Right lung (tissue), 5 donors: ENCODE measurements around the gene AFTPH. TPM values are rescaled to one million over a fixed set of nuclear protein-coding genes. Genes with fewer than 3 reads are reported as not detected.
A peak's percentile ranks its signal among the peaks of the same experiment; 100 is the strongest.

Source experiments
- DNase-seq, 2 donors: peaks; one replicate each; pipeline ENCODE4 v3.0.0-alpha.2; 2013
- polyA plus RNA-seq, 5 donors: library from polyadenylated mRNA; unstranded; fragments of 120-200 nt; gene quantifications; one replicate each; pipeline versions ENCODE4 v1.2.1 to v1.2.3, GENCODE V29; 2013; ENCODE audit warnings: inconsistent platforms in 1 of 5, low replicate concordance in 1 of 5; ENCODE audit not compliant: insufficient read length in 5 of 5, insufficient read depth in 1 of 5

AFTPH gene
- polyA plus RNA-seq, 5 donors: 47.3 to 63.5 (median 56.0) TPM

DNA sequence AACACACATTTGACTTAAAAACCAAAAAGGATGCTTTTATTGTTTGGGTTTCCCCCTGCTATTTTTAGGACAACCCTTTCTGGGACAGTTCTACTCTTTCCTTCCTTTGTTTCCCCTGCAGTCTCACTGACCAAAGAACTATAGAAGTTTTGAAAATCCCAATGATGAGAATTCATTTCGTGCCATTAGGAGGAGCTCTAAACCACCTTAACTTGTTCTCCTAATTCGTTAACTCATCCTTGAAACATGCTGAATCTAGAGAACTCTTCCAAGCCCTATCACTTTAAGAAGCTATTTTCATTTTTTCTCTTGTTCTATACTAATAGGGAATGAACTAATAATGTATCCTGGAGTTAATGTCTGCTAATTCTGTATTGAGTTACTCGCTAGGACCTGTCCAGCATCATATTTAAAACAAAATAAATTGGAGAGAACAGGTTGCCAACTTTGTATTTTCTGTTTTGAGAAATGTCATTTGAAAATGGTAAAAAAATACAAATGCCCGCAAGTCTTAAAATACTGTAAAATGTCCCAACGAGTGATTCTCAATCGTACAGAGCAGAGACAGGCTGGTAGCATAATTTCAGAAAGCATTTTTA, 62.9 kb downstream of the AFTPH start:
- no peak for DNase-seq

DNA sequence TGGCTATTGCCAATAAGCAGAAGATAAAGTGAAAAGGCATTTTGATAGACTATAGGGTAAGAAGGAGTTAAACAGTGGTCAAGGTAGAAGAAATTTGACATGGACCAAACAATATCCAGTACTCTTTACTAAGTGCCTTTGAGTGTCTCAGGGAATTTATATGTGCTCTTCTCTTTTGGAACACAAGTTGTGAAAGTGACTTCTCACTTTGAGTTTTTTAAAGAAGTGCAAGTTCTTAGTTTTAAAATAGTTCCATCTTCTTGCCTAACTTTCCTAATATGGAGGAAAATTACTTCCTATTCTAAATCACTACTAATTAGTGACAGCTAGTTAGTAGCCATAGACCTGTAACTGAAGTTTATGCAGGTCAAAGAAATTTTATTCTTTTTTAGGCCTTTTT, 63.4 kb downstream of the AFTPH start:
- no peak for DNase-seq

DNA sequence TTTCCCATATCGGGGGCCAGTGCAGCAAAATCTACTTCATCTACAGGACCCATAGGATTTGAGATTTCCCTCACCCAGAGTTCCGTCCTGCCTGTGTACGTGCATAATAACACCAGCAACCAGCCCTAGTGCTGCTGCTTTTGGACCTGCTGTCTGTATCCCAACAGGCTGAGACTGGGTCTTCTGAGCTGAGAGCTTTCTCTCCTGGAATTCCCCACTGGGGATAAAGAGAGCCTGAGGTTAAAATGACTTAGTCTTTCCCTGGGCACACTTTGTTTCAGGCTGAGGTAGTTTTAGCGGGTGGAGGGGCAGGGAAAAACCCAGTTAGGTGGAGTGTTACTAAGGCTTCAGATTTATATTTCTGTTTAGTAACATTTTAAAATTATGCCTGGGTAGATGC, 67.1 kb downstream of the AFTPH start:
- DNase-seq: no peak

DNA sequence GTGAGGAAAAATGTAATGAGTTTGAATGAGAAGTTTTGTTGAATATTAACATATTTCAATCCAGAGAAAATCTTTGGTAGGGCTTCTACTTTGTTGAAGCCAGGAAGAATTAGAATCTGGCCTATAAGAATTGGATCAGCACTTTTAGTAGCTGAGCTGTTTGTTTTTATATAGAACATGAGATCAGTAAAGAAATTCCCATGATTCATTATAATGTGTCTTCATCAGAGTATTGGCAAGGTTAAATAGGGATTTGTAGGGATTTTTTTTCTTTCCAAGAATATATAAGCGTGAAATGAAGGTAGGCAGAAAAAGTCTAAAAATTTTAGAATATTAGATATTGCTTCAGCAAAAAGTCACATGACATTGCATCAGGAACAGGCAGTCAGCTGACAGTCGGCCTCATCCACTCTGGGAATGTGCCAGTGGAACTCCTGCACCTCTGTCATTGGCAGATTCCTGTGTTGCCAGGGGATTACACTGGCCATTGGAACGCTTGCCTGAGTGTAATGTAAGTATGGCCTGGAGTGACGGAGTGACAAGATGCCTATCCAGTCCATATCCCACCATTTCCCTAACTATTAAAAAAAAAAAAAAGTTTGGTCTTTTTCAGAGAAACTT, 69.0 kb downstream of the AFTPH start:
- DNase-seq: no peak

DNA sequence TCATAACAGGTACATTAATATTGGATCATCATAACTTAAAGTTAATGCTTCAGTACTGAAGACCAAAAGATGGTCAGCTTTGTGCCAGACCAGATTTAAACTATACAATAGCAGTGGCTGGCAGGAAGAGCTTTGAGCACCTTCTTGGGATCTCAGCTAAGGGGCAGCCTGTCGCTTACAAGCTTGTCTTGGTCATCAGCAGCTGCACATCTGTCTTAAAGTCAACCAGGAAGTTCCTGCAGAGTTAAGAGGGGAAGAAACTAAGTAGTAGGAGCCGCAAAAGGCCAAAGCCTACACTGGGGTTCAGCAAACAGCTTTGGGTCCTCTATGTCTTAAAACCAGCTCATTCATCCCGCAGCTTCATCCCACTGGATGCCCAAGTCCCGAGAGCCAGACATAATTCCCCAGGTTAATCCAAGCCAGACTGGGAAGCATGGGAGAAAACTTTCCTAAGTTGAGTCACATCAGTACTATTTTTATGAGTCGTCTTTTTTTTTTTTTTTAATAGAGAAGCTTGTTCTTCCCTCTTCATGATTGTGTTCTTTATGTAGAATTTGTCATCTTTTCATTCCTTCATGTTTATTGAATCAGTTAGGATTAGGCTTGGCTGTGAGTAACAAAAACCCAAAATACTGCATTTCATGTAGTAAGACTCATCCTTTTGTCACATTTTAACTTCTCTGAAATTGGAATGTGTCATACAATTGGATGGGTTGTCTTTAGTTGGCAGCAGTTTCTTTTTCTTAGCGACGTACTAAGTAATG, 70.3 kb downstream of the AFTPH start:
- no peak for DNase-seq

DNA sequence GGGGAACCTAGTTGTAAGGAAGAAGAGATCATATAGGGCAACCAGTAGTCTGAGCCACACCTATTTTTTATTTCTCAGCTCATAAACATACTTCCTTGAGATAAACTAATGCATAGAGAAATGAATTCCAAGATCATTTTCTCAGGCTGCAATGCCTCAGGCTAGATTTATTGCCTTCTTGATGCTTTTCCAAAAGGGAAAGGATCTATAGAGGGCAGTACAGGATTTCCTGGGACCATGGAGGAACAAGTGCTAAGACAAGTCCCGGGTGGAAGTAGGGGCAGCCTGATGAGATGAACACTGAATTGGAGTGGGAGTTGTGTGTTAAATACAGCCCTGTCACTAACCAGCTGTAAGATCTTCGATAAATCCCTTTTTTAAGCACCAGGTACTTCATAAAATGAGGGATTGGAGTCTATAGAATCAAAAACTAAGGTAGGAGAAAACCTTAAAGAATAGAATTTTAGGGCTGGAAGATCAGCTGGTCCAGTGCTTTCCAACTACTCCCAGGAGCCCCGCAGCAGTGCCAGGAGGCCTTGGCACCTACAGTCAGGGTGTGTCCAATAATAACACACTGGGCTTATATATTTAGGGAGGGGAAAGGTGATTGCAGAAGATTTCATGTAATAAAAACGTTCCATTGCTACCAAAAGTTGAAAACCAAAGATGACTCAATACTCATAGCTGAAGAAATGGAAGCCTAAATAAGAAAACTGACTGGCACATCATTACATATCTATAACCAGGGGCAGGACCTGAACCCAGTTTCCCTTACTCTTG, 71.5 kb downstream of the AFTPH start:
- DNase-seq: no peak

DNA sequence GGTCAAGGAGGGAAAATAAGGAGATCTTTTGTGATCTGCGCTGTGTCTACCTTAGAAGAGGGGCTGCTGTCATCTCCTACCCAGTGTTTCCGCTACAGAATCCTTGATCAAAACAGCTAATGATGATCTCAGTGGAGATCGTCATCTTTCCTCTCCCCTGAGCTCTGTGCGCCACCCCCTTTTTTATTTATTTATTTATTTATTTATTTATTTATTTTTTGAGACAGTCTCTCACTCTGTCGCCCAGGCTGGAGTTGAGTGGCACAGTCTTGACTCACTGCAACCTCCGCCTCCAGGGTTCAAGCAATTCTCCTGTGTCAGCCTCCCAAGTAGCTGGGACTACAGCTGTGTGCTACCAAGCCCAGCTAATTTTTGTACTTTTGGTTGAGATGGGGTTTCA, 74.1 kb downstream of the AFTPH start:
- DNase-seq: no peak

DNA sequence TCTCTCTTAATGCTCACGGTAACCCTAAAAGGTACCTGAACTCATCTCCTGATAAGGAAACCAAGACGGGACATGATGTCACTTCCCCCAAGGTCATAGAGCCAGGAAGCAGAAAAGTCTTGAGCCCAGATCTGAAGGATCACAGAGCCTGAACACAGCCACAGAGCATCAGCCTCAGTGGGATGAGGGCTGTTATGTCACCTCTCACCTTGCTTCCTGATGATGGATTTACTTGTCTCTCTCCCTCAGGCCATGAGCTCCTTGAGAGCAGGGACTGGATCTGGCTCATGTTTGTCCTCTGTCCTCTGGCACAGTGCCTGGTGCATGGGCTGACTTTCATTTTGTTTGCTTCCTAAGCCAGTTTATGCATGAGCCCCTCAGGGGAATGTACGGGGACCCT, 75.3 kb downstream of the AFTPH start:
- no peak for DNase-seq

DNA sequence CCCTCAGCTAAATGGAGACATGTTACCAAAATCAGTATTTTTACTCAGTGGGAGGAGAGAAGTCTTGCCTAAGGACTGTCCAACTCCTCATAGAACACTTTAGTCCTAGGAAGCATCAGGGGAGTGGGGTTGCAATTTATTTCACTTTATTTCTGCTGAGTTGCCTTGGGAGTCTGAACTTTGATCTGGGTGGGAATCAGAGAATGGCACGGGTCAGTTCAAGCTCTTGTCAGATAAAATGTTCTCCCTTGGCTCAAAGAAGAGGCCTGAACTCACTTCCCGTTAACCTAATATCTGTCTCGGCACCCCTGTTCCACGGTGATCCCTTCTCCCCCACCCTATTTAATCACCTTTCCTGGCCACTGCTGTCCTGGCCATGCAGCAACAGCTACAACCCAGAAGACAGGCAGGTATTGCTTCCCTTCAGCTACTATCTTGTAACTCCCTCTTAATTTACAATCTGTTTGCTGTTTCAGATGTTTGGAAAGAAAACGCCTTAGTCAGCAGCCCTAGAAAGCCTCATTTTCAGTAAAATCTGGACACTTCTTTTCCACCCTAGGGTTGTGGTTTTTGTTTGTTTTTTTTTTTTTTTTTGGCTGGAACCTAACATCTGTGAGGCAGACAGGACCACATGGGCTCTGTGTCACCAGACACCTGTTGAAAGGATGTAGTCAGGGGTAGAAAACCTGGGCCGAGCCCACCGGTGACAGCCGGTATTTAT, 77.1 kb downstream of the AFTPH start:
- no peak for DNase-seq

DNA sequence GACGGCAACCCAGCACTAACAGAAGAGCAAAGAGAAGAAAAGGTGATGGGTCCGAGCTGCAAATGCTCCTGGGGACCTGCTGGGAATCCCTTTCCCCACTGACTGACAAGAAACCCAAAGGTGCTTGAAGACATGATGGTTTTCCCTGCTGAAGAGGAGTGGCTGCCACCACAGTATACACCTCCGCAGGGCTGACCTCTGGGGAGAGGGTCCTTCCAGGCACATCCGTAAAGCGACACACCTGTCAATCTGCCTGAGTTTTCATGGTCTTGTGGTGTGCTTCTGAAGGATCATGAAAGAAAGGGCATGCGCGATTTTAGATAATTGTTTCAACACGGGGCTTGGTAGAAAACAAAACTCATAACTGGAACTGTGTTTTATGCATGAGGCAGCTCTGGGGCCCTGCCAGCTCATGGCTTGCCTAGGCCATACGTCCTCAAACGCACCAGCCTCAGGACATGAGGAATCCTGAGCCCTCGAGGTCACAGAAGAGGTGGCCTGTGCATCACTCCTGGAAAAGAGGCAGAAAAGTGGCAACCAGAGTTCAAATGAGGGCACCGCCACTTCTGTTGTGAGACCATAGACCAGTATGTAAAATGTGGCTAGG, 77.8 kb downstream of the AFTPH start:
- no peak for DNase-seq

DNA sequence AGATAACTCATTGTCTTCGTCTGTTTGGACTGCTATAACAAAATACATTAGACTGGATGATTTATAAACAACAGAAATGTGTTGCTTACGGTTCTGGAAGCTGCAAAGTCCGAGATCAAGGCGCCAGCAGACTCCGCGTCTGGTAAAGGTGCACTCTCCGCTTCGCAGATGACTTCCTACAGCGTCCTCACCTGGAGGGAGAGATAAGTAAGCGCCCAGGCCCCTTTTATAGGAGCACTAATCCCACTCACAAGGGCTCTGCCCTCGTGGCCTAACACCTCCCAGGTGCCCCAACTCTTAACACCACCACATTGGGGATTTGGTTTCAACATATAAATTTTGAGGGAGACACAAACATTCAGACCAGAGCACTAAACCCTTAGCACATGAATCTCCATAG, 78.3 kb downstream of the AFTPH start:
- no peak for DNase-seq

DNA sequence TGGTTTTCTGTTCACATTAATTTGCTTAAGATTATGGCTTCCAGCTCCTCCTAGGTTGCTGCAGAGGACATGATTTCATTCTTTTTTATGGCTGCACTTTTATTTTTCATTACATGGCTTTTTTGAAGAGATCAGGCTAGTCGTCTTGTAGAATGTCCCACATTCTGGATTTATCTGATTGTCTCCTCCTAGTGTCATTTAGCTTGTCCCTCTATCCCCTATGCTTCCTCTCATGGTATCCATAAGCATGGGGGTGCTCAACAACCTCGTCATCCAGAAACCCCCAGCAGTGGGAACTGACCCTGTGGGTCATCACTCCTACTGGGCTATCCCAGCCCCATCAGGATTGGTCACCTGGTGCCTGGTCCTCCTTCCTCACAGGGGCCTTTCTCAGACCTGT, 80.0 kb downstream of the AFTPH start:
- DNase-seq: no peak

DNA sequence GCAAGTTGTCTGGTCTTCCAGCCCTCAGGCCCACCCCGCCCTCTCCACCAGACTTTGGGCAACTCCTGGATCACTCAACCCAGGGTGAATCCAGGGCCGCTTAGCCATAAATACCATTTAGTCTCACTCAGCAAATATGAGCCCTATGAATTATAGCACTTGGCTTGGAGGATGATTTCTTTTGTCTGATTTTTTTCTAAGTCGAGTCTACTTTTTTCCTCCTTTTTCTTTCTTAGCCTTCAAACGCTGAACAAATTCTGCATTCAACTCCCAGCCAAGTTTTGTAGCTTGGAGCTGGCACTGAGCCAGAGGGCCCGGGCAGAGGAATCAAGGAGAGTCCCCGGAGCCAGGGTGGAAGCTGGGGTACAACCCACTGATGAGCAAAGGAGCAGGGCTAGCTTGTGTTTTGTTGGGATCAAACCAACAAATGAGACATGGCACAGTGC, 80.9 kb downstream of the AFTPH start:
- no peak for DNase-seq

DNA sequence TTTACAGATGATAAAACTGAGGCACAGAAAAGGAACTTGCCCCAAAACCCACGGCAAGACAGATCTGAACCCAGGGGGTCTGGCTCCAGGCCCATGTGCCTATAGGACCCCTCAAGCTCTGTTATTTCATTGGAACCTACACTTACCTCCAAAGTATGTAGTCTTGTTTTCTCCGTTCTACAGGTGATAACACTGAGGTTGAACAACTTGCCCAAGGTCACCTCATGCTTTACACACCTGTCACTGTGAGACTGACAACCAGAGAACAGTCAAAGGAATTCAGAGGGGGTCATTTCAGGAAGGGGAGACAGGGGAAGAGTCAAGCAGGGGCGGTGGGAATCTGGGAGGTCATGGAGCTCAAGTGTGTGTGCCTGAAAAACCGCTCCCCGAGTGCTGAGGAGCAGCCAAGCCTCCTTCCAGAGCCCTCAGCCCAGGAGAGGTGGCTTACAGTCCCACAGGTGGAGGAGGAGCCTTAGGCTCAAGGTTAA, 81.9 kb downstream of the AFTPH start:
- DNase-seq: no peak

DNA sequence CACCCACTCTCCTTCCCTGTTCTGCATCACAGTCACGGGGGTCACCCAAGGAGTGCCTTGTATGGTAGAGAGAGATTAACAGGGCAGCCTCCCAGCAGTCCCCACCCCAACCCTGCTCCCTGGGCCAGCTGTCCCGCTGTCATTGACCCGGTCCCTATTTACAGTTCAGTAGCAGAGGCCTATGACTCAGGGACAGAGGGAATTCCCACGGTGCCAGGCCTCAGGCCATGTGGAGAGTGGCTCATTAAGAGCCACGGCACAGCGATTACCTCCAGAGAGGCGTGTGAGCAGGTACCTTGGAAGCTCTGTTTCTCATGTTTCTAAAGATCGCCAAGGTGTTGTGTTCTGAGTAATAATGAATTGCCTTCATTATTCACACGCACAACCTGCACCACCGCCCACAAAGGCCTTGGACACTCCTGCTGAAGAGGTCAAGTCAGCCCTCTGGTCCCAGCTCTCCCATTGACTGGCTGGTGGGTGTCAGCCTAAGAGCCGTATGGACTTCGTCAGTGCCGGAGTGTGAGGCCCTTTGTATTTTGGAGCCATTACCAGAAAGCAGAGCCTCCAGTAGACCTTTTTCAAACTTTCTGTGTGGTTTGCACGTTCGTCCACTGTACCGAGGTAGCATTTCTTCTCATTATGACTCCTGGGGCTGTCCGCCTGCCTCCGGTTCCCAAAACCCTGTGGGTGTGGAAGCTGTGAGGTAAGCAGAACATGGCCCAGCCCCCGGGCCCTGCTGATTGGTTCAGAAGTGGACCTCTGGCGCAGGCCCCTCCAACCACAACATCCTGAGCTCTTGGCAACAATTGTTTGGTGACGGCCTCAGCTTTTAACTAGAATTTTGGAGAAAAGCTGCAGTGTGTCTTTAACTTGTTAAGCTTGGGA, 82.6 kb downstream of the AFTPH start:
- peak; percentile 65 to 73 for DNase-seq

DNA sequence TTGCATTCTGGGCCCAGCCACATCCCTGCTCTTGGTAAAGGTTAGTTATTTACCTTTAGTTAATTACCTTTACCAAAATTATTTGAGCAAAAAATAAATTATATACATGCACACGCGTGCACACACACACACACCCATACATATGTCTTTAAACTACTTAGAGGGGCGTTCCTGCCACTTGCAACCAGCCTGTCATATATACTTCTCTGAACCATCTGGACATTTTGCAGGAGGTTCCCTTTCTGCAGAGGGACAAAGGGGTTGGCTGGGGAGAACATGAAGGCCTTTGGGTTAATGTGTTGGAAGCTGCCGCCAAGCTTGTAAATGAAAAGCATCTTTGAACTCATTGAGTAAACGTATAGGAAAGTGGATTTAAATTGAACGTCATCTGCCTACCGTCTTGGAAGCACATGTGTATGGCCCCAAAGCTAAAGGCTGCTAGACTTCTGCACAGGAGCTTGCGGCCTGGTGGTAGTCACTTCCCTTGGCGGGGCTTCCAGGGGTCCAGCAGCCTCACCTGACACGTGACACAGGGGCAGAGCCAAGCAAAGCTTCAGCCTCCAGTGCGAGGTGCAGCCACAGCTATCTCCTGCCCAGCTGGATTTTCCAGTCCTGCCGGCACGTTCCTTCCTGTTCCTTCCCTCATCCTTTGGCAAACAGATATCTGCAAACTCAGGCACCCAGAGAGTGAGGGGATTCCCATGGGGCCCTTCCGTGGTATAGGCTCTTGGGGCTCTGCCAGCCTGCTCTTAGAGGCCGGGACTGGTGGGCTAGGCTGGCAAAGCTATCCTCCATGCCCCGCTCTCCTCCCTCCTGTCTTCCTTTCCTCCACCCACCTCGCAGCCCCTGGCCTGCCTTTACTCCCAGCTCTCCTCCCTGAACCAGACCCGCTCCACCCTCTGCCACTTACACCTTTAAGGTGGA, 83.5 kb downstream of the AFTPH start:
- DNase-seq: no peak

DNA sequence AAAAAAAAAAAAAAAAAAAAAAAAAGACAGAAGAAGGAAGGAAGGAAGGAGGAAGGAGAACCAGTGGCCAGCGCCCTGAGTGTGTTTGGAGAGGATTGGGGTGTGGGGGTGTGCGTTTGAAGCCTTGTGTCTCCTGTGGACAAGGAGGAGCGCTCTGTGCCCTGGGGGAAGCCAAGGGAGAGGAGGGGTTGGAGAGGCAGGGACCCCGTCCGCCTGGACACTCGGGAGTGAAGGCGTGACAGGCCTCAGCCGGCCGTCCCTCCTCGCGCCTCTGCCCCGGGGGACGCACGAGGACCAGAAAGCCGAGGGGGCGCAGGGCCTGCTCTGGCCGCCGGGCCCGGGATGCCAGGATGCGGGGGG, 84.7 kb downstream of the AFTPH start:
- DNase-seq: no peak

DNA sequence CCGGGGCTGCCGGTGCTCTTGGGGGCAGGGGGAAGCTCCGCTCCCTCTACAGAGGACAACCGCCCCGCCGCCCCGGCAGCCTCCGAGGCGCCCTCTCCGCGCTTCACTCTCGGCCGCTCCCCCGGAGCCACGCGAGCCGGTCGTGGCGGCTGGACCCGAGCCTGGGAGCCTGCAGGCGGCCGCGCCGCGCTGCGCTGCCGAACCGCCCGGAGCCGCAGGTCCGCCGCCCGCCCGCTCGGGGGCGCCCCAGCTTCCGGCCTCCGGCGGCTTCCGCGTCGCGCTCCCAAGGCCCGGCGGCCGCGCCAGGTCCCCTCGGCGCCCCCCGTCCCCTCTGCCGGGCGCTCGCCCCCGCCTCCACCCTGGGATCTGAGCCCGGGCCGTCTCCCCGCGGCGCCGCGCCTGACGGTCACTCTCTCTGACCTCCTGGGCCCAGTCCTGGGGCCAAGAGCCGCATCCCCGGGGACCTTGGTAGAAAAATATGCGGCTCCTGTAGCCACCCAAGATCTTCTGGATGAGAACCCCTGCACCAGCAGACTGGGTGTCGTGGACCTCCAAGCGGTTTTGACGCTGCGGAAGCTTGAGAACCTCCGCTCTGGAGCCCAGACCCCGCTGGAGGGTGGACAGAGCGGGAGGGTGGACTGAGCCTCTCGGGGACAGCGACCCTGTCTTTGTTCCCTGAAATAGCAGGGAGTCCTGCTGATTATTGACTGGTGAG, 85.3 kb downstream of the AFTPH start:
- DNase-seq: no peak

DNA sequence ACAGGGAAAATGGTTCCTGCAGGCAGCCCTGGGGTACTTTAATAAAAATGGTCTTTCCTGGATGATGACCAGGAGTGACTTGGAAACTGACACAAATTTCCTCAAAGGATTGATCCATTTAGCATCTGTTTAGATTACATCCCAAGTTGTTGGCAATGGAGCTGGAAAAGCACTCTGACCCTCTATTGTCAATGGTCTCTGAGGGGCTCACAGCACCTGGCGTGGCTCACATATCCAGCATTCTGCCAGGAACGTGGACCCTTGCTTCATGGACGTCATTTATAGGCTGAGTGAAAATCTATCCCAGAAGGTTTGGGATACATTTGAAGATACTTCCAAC, 85.8 kb downstream of the AFTPH start:
- no peak for DNase-seq
